Right atrium auricular region (tissue), 2 donors: ENCODE measurements around the gene C1orf174. TPM values are rescaled to one million over a fixed set of nuclear protein-coding genes. Genes with fewer than 3 reads are reported as not detected.

Experiments used
- DNase-seq: peaks from one replicate; pipeline ENCODE4 v3.0.0-alpha.2; 2019; ENCODE audit warnings: low spot score
- H3K27ac ChIP-seq, 2 donors: fragments of 200-600 bp; sonication (generic); 1 replicate in 1 of 2; 2 replicates in 1 of 2; pipeline ENCODE4 v1.5.1; 2016 to 2019
- H3K27me3 ChIP-seq, 2 donors: fragments of 200-600 bp; sonication (generic); one replicate each; pipeline versions ENCODE4 v1.5.1 to v1.6.0; 2017 to 2019
- H3K36me3 ChIP-seq: fragments of 200-600 bp; sonication (generic); one replicate; pipeline ENCODE4 v1.5.1; 2016
- H3K4me1 ChIP-seq, 2 donors: fragments of 200-600 bp; sonication (generic); one replicate each; pipeline versions ENCODE4 v1.5.1 to v1.6.0; 2017 to 2019
- H3K4me3 ChIP-seq, 2 donors: fragments of 200-600 bp; sonication (generic); 1 replicate in 1 of 2; 2 replicates in 1 of 2; pipeline ENCODE4 v1.5.1; 2017 to 2019; ENCODE audit warnings: mild to moderate bottlenecking in 1 of 2, moderate library complexity in 1 of 2
- H3K9me3 ChIP-seq, 2 donors: fragments of 200-600 bp; sonication (generic); one replicate each; pipeline ENCODE4 v1.5.1; 2019
- CTCF ChIP-seq, 2 donors: fragments of 200-600 bp; sonication (generic); IDR thresholded peaks; one replicate each; pipeline ENCODE4 v1.5.1; 2019; ENCODE audit warnings: antibody characterized with exemption in 2 of 2
- total RNA-seq, 2 donors: library from RNA; depleted of rRNA; stranded (reverse); fragments of >200 nt; gene quantifications; one replicate each; pipeline ENCODE4 v1.1.0, GENCODE V29; 2016

C1orf174 gene
- total RNA-seq, 2 donors from 2014 or later: 9.1 to 18.8 TPM

- Histone ChIP-seq H3K36me3 (no peaks in the 10 kb centered on the region), H3K27ac (no peak overlapping the region), H3K9me3 (peaks cover 0 to 18% of the 10 kb centered on the region in 2 donors), H3K27me3 (no peaks in the 10 kb centered on the region), H3K4me3 (no peak overlapping the region), H3K4me1 (no peaks in the 10 kb centered on the region)
- no peak for DNase-seq
- TF ChIP-seq CTCF (IDR thresholded peaks at IDR 0.05): no peak
Measured at GRCh38 chr1:3939242-3940080, 39.4 kb upstream of the C1orf174 start.

GRCh38 chr1:3932156-3932919, 32.3 kb upstream of the C1orf174 start:
- Histone ChIP-seq H3K9me3 (peaks cover 0 to 11% of the 10 kb centered on the region in 2 donors), H3K27me3 (no peaks in the 10 kb centered on the region), H3K36me3 (no peaks in the 10 kb centered on the region), H3K27ac (no peak overlapping the region), H3K4me3 (no peak overlapping the region), H3K4me1 (no peaks in the 10 kb centered on the region)
- no peak for TF ChIP-seq CTCF (IDR thresholded peaks at IDR 0.05)
- no peak for DNase-seq

- DNase-seq: no peak
- H3K27ac ChIP-seq: no peak overlapping the region
- no peak overlapping the region for H3K4me3 ChIP-seq
- no peak for TF ChIP-seq CTCF (IDR thresholded peaks at IDR 0.05)
- H3K27me3 ChIP-seq: no peaks in the 10 kb centered on the region
- peaks cover 0 to 2% of the 10 kb centered on the region in 2 donors for H3K9me3 ChIP-seq
- H3K4me1 ChIP-seq: no peaks in the 10 kb centered on the region
- no peaks in the 10 kb centered on the region for H3K36me3 ChIP-seq
Measured at GRCh38 chr1:3931007-3931912, 31.2 kb upstream of the C1orf174 start.

GRCh38 chr1:3930301-3931006, 30.4 kb upstream of the C1orf174 start:
- Histone ChIP-seq H3K9me3 (no peaks in the 10 kb centered on the region), H3K4me3 (no peak overlapping the region), H3K27me3 (no peaks in the 10 kb centered on the region), H3K4me1 (no peaks in the 10 kb centered on the region), H3K36me3 (no peaks in the 10 kb centered on the region), H3K27ac (no peak overlapping the region)
- no peak for DNase-seq
- TF ChIP-seq CTCF (IDR thresholded peaks at IDR 0.05): no peak

GRCh38 chr1:3929126-3929525, 29.1 kb upstream of the C1orf174 start:
- Histone ChIP-seq H3K4me1 (no peaks in the 10 kb centered on the region), H3K27ac (no peak overlapping the region), H3K27me3 (no peaks in the 10 kb centered on the region), H3K9me3 (no peaks in the 10 kb centered on the region), H3K4me3 (no peak overlapping the region), H3K36me3 (no peaks in the 10 kb centered on the region)
- DNase-seq: no peak
- TF ChIP-seq CTCF (IDR thresholded peaks at IDR 0.05): no peak
